Stimulated activated CD4-positive, alpha-beta T cell treated with anti-CD3 and anti-CD28 coated beads, Interleukin-12 subunit alpha, Interleukin-12 subunit beta, amount 100 ng/mL, for 24 hours (primary cell): ENCODE measurements around the gene LIFR.

Experiments used
- DNase-seq, 2 experiments: peaks; one replicate each; pipeline ENCODE4 v3.0.0-alpha.2; 2020; ENCODE audit warnings: low read depth in 2 of 2

Gene LIFR

GRCh38 chr5:38441453-38442246 lies 114.8 kb downstream of the LIFR start:
- DNase-seq = peak; percentile 61 to 81

GRCh38 chr5:38438757-38439156 lies 117.7 kb downstream of the LIFR start:
- no peak for DNase-seq

- no peak for DNase-seq
Measured at GRCh38 chr5:38434966-38435705, 121.3 kb downstream of the LIFR start.

- no peak for DNase-seq
Measured at GRCh38 chr5:38433160-38433861, 123.1 kb downstream of the LIFR start.

GRCh38 chr5:38431242-38431853 lies 125.1 kb downstream of the LIFR start:
- no peak for DNase-seq

GRCh38 chr5:38426986-38427950 lies 129.2 kb downstream of the LIFR start:
- DNase-seq = no peak

- DNase-seq = no peak
Measured at GRCh38 chr5:38426490-38426889, 130.0 kb downstream of the LIFR start.
